ENCODE data around the gene FAM131B.
"Not testable (repeated sequence)": the region's sequence is repeated elsewhere in the genome, so short reads cannot be mapped to it uniquely, and the experiment has no call there.

The FAM131B gene

DNA sequence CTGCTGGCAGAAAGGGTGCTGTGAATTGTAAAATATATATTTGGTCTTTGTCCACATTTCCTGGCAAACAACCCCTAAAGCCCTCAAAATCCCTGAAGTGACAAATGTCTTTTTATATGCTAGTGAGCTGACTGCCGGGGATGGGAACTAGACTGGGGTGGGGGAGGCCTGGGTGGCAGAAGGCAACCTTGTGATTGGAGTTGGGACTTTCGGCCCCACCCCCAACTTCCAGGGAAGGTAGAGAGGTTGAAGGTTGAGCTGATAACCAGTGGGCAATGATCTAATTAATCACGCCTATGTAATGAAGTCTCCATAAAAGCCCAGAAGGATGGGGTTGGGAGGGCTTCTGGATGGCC, 43.5 kb upstream of the FAM131B start:
- H3K27ac ChIP-seq (replicated peaks): no peak overlapping the region

DNA sequence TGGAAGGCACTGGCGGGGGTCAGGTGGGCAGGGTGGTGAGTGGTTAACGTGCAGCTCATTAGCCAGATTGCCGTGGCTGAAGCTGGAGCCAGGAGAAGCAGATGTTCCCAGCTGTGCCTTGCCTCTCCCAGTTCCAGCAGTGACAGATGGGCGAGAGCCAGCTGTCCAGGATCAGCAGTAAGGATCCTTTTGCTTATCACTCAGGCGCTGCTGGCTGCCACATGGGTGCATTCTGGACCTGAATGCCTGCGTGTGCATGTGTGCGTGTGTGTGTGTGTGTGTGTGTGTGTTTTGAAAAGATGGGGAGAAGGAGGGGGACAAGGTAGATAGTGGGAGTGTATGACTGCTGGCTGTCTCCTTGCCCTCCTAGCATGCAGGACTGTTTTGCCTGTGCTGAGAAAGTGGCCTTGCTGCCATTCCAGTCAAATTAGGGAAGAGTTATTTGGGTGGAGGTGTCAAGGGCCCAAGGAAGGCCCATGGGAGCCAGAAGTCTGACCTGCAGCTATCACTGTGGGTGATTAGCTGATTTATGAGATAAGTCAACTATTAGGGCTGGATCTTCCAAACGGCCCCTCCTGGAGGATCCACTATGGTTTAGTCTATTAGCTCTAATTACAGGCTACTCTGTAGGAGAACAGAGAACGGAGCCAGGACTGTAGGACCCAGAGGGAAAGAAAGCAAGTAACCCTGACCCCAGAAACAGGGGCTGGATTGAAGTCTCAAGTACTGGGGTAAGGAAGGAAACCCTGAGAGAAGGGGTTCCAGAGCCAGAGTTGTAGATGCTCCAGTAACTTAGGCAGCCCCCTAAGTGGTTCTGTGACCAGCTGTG, 42.9 kb upstream of the FAM131B start:
- DNase-seq (ENCODE audit: low read depth in 1 of 2, low spot score in 1 of 2): no peak
- Histone ChIP-seq H3K27me3 (ENCODE audit: insufficient read depth, poor library complexity, severe bottlenecking) (no peaks in the 10 kb centered on the region), H3K4me3 (replicated peaks; ENCODE audit: insufficient read depth, low read length) (no peak overlapping the region), H3K27ac (replicated peaks) (no peak overlapping the region)
- TF ChIP-seq, protein P1, sequence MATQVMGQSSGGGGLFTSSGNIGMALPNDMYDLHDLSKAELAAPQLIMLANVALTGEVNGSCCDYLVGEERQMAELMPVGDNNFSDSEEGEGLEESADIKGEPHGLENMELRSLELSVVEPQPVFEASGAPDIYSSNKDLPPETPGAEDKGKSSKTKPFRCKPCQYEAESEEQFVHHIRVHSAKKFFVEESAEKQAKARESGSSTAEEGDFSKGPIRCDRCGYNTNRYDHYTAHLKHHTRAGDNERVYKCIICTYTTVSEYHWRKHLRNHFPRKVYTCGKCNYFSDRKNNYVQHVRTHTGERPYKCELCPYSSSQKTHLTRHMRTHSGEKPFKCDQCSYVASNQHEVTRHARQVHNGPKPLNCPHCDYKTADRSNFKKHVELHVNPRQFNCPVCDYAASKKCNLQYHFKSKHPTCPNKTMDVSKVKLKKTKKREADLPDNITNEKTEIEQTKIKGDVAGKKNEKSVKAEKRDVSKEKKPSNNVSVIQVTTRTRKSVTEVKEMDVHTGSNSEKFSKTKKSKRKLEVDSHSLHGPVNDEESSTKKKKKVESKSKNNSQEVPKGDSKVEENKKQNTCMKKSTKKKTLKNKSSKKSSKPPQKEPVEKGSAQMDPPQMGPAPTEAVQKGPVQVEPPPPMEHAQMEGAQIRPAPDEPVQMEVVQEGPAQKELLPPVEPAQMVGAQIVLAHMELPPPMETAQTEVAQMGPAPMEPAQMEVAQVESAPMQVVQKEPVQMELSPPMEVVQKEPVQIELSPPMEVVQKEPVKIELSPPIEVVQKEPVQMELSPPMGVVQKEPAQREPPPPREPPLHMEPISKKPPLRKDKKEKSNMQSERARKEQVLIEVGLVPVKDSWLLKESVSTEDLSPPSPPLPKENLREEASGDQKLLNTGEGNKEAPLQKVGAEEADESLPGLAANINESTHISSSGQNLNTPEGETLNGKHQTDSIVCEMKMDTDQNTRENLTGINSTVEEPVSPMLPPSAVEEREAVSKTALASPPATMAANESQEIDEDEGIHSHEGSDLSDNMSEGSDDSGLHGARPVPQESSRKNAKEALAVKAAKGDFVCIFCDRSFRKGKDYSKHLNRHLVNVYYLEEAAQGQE (IDR thresholded peaks at IDR 0.05; ENCODE audit: insufficient replicate concordance, low read depth): no peak
- TF ChIP-seq GABPA (IDR thresholded peaks at IDR 0.05; ENCODE audit: low read depth) (no peak), SPI1 (IDR thresholded peaks at IDR 0.05; ENCODE audit: borderline replicate concordance, low read depth) (no peak), POLR2AphosphoS5 (IDR thresholded peaks at IDR 0.05; ENCODE audit: low read depth) (no peak)
- TF ChIP-seq, protein P2, sequence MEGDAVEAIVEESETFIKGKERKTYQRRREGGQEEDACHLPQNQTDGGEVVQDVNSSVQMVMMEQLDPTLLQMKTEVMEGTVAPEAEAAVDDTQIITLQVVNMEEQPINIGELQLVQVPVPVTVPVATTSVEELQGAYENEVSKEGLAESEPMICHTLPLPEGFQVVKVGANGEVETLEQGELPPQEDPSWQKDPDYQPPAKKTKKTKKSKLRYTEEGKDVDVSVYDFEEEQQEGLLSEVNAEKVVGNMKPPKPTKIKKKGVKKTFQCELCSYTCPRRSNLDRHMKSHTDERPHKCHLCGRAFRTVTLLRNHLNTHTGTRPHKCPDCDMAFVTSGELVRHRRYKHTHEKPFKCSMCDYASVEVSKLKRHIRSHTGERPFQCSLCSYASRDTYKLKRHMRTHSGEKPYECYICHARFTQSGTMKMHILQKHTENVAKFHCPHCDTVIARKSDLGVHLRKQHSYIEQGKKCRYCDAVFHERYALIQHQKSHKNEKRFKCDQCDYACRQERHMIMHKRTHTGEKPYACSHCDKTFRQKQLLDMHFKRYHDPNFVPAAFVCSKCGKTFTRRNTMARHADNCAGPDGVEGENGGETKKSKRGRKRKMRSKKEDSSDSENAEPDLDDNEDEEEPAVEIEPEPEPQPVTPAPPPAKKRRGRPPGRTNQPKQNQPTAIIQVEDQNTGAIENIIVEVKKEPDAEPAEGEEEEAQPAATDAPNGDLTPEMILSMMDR (IDR thresholded peaks at IDR 0.05; ENCODE audit: insufficient read depth, low read length): no peak

More for the DNA sequence above, 43.5 kb upstream of the FAM131B start:
- TF ChIP-seq, protein P1 (IDR thresholded peaks at IDR 0.05; ENCODE audit: insufficient replicate concordance, low read depth): no peak
- TF ChIP-seq SPI1 (IDR thresholded peaks at IDR 0.05; ENCODE audit: borderline replicate concordance, low read depth): no peak
- no peak for TF ChIP-seq POLR2AphosphoS5 (IDR thresholded peaks at IDR 0.05; ENCODE audit: low read depth)
- TF ChIP-seq, protein P2 (IDR thresholded peaks at IDR 0.05; ENCODE audit: insufficient read depth, low read length): no peak
- TF ChIP-seq GABPA (IDR thresholded peaks at IDR 0.05; ENCODE audit: low read depth): no peak
- Histone ChIP-seq H3K27me3 (ENCODE audit: insufficient read depth, poor library complexity, severe bottlenecking) (no peaks in the 10 kb centered on the region), H3K4me3 (replicated peaks; ENCODE audit: insufficient read depth, low read length) (no peak overlapping the region)
- DNase-seq (ENCODE audit: low read depth in 1 of 2, low spot score in 1 of 2): no peak

DNA sequence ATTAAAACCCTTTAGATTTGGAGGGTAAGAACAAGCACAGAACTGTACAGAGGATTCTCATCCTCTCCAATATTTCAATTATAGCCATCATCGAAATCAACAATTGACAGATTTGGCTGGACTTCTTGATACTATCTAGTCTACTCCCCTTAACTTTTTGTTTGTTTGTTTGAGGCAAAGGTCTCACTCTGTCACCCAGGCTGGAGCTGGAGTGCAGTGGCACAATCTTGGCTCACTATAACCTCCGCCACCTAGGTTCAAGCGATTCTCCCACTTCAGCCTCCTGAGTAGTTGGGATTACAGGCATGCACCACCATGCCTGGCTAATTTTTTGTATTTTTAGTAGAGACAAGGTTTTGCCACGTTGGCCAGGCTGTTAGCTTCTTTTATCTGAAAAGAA, 39.7 kb upstream of the FAM131B start:
- H3K4me3 ChIP-seq (replicated peaks; ENCODE audit: insufficient read depth, low read length); H3K27ac ChIP-seq (replicated peaks); DNase-seq (ENCODE audit: low read depth in 1 of 2, low spot score in 1 of 2); H3K27me3 ChIP-seq (ENCODE audit: insufficient read depth, poor library complexity, severe bottlenecking): not testable (repeated sequence)

DNA sequence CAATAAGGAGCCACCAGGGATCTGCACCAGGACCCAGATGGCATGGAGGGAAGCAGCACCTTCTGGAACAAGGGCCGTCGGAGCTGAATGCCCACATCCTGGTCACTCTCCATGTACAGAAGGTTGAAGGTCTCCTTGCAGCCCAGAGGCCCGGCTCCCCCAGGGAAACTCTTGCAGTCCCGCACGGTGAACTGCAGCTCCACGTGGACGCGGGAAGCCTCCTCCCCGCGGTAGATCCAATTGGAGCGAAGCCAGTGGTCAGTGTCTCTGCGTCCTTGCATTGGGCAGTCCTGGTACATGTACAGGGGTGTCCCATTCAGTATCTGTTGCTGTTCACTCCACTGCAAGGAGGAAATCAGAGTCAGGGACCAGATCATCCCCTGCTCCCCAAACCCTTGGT, 38.8 kb upstream of the FAM131B start:
- DNase-seq (ENCODE audit: low read depth in 1 of 2, low spot score in 1 of 2): no peak
- Histone ChIP-seq H3K4me3 (replicated peaks; ENCODE audit: insufficient read depth, low read length) (no peak overlapping the region), H3K27me3 (ENCODE audit: insufficient read depth, poor library complexity, severe bottlenecking) (no peaks in the 10 kb centered on the region), H3K27ac (replicated peaks) (no peak overlapping the region)
- TF ChIP-seq GABPA (IDR thresholded peaks at IDR 0.05; ENCODE audit: low read depth) (no peak), POLR2AphosphoS5 (IDR thresholded peaks at IDR 0.05; ENCODE audit: low read depth) (no peak), SPI1 (IDR thresholded peaks at IDR 0.05; ENCODE audit: borderline replicate concordance, low read depth) (no peak)
- TF ChIP-seq, protein P1 (IDR thresholded peaks at IDR 0.05; ENCODE audit: insufficient replicate concordance, low read depth): no peak
